Ecto neural progenitor cell (in vitro differentiated cells): Measurements from ENCODE around the gene MYCBP2.
"Not testable (repeated sequence)": the region's sequence is repeated elsewhere in the genome, so short reads cannot be mapped to it uniquely, and the experiment has no call there.

Source experiments
- DNase-seq: peaks from one replicate; pipeline ENCODE4 v3.0.0-alpha.2; 2018; ENCODE audit warnings: low spot score

Gene MYCBP2

GRCh38 chr13:77028202-77028601 lies 298.7 kb downstream of the MYCBP2 start:
- no peak for DNase-seq

DNA sequence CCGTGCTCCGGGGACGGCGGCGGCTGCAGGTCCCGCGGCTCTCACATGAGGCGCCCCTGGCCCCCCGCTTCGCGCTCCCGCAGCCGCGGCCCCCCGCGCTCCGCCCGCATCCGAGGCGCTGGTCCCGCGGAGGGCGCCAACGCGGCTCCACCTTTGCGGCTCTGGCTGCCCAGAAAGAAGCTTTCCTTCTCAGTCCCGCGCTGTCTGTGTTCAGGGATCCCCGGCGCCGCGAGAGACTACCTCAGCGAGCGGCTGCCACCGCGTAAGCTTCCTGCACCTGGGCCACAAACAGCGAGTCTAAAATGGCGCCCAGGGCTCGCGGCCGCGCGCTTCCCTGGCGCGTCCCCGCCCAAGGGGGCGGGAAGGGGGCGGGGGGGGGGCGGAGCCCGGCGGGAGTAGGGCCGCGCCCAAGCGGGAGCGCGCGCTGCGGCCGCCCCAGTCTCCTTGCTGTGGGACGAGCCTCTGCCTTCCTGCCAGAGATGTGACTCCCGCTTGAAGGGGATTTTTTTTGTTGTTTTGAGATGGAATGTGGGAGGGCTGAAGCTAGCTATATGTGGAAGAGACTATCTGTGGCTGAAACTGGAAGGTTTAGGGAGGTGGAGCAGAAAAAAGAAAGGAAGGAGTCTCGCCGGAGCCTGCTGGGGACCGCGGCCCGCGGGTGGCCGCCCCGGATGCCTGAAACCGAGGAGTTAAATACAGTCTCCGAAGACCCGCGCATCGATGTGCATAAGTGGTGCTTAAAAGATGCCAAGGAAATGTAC lies 299.9 kb downstream of the MYCBP2 start, which contains the start of gene FBXL3:
Gene FBXL3 (minus strand): TSS at position 299 of the 761 bp plus-strand sequence. CDS start 5,299 bp downstream, outside the sequence.
- peak; percentile 91 for DNase-seq

DNA sequence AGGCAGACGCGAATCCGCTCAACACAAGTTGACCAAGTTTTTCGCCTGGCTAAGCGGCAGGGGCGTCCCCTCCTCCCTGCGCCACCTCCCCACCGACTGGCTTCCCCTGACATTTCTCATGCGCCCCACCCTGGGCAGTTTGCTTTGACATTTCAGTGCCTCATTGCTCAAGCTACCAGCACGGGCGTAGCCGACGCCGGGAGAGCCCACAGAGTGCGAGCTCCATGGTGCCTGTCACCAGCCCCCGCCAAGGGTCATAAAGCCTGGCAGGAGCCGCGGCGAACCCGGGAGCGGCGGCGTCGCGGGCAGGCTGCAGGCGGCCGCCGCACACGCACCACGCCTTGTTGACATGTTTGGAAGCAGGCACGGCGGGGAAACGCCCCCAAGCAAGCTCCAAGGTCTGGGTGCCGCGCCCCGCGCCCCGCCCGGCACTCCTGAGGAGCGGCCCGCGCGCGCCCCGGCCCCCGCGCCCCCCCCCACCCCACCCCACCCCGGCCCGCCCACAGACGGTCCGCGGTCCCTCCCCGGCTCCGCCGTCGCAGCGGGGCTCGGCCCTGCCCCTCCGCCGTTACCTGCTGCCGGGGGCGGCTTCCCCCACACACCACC lies 300.5 kb downstream of the MYCBP2 start:
- DNase-seq: peak; percentile 78

DNA sequence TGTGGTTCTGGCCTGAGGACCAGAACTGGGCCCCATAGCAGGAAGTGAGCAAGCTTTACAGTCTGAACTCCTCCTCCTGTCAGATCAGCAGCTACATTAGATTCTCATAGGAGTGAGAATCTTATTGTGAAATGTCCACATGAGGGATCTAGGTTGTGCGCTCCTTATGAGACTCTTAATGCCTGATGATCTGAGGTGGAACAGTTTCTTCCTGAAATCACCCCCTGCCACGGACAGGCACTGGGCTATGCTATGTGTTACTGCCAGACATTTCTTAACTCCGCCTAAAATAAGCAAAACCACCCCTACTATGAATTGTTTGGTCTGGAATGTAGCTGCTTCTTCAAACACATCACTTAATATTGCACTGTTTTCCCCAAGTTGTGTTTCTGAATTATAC lies 304.6 kb downstream of the MYCBP2 start:
- no peak for DNase-seq

DNA sequence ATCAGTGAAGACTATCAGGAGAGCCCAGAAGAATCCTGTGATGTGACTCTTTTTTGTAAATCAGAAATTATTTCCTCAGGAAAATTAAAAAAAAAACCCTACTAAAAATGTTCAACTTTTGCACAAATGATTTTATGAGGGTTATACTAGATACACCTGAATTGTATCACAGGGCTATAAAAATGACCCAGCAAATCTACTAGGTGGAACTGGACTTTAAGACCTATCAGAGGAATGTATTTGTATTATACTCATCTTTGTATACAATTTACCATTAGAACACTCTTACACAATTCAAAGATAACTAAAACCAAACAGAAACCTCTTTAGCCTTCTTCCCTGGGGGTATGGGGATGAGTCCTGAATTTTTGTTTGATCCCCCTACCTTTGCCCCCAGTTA lies 307.1 kb downstream of the MYCBP2 start:
- no peak for DNase-seq

DNA sequence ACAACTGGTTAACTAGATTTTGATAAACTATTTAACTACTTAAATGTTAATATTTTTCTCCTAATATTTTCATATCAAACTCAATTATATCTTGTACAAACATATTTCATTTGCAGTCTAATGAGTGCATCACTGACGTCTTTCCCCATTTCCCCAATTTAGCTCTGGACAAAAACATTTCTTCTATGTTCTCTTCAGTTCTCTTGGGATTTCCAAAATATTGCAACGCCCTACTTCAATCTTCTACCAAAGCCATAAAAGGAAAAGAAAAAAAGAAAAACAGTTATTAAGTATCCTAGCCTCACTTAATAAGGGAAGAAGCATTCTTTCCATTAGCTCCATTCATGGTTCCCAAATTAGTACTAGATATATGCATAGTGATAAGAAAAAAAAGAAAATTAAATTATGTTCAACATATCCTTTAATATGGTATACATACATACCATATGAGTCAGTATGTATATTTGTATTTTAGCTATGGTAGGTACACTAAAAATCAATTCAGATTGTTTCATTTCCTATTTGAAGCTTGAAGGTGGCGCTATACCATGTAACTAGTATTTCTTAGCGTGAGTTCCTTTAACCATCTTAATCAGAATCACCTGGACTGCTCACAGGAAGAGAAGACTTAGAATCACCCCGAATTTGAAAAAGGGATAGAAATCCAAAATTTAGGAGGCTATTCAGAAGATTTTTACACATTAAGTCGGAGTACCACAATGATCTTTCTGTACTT lies 309.8 kb downstream of the MYCBP2 start:
- DNase-seq: no peak

DNA sequence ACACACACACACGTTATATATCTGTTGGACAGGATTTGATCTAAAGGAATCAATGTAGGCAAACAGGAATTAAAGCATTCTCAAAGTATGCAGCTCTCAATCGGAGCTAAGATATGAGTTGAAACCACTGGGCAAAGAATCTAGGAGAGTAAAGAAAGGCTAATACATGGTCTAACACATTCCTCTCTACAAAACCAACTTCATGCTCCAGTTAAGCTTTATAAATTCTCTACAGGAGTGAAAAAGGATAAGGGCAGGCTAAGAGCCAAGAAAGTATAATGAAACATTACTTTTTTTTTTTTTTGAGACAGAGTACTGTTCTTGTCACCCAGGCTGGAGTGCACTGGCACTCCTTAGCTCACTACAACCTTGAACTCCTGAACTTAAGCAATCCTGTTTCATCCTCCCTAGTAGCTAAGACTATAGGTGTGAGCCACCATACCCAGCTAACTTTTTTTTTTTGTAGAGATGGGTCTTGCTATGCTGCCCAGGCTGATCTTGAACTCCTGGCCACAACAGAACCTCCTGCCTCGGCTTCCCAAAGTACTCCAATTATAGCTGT lies 310.6 kb downstream of the MYCBP2 start:
- no peak for DNase-seq

GRCh38 chr13:77014906-77015685 lies 311.8 kb downstream of the MYCBP2 start:
- no peak for DNase-seq

DNA sequence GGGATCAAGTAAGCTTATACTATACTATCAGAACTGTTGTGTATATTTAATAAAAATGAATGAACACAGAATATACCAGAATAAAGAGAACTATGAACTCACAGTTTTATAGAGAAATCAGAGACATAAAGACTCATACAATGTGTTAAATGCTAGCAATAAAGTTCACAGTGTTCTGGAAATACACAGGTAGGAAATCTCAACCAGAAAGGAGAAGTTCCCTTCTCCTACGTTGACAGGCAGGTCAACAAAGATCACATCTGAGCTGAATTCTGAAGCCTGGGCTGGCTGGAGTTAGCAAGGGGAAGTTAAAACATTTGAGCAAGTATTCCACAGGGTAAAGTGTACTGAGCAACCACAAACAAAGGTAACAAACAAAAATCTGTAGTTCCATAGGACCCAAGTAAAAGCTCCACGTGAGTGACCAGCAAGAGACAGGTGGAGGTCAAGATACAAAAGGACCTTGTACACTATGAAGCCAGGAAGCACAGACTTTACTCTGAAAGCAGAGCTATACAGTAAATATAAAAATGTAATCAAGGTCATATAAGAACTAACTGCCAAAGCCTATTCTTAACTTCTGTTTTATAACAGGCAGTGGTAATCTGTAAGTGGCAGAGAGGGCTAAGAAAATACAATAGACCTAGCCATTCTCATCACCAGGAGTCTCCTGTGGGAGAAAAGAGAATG lies 312.9 kb downstream of the MYCBP2 start:
- DNase-seq: no peak

DNA sequence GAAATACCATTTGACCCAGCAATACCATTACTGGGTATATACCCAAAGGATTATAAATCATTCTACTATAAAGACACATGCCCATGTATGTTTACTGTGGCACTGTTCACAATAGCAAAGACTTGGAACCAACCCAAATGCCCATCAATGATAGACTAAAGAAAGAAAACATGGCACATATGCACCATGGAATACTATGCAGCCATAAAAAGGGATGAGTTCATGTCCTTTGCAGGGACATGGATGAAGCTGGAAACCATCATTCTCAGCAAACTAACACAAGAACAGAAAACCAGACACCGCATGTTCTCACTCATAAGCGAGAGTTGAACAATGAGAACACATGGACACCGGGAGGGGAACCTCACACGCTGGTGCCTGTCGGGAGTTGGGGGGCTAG lies 317.2 kb downstream of the MYCBP2 start:
- not testable (repeated sequence) for DNase-seq

GRCh38 chr13:77009011-77009410 lies 317.9 kb downstream of the MYCBP2 start:
- no peak for DNase-seq

DNA sequence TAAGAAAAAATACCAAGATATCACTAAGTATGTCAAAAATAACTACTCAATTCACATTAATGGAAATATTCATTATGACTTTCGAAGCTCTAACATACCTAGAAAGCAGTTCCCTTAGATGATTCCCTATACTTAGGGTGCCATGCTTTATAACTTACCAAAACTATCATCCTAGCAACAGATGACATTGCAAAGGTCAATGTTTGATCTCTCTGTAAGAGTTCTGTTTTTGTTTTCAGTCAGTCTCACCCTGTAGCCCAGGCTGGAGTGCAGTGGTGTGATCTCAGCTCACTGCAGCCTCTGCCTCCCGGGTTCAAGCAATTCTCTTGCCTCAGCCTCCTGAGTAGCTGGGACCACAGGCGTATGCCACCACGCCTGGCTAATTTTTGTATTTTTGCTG lies 318.6 kb downstream of the MYCBP2 start:
- not testable (repeated sequence) for DNase-seq

- DNase-seq: no peak
Measured at GRCh38 chr13:77002590-77003190, 324.2 kb downstream of the MYCBP2 start.

DNA sequence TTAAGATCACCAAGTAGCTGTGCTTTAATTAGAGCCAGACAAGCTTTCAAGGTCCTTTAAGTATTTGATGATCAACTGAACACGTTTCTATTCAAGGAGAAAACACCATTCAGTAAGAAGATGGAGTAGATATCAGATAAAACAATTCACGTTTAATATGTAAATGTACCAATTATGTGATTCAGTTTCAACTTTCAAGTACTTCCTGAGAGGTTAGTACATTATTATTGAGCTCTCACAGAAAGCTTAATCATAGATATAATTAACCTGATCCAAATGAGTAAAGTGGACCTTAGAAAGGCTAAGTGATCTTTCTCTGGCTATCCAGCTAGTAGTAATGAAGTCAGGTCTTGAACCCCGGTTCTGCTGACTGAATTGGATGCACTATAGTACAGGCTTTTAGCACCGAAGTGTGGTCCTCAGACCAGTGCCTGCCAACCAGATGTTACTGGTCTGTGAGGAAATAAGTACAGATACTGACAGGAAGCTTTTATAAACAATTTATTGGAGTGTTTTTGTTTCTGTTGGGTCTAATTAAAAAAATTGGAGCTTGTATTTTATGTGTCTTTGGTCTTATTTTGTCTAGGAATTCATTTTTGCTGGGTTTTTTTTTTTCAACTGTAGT lies 324.8 kb downstream of the MYCBP2 start:
- DNase-seq: no peak

DNA sequence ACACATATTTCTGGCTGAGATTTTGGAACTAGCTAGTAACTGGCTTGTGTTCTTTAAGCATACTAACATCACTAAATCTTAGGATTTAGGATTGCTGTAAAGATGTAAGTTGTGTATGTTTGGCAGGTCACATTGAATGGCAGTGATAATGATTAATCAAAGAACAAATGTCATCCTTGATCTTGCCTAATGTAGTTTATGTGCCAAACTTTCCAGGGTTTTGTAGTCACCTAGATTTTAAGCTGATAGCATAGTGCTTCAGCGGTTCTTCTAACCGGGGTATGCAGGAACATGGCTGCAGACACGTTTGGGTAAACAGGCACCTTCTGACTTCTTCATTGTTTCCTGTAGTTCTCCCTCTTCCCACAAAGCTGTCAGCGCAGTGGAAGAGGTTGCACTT lies 325.4 kb downstream of the MYCBP2 start:
- DNase-seq: no peak

DNA sequence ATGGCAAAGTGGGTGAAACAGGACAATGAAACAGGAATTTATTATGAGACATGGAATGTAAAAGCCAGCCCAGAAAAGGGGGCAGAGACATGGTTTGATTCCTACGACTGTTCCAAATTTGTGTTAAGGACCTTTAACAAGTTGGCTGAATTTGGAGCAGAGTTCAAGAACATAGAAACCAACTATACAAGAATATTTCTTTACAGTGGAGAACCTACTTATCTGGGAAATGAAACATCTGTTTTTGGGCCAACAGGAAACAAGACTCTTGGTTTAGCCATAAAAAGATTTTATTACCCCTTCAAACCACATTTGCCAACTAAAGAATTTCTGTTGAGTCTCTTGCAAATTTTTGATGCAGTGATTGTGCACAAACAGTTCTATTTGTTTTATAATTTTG lies 326.4 kb downstream of the MYCBP2 start:
- no peak for DNase-seq
